ENCODE results near the gene REPS1.

The REPS1 gene

DNA sequence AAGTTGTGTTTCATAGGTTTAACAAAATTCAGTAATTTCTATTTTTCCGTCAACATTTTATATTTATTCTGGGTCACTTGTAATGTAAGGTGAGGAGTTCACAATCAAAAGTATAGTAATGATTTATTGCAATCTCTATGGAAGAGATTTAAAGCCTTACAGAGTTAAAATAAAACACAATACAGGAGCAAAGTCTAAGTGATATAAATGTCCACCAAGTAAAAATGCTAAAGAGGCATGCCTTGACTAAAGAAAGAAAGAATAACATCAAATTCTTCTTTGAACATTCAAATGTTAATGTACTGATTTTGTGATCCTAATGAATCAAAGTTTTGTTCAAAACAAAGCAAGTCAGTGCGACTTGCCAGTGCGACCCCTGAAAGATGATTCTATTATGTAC lies 61.5 kb downstream of the REPS1 start (continued):
- TF ChIP-seq ZBTB1 (tag by site-specific recombination; IDR thresholded peaks at IDR 0.05) = no peak
- TF ChIP-seq ZNF354C (tag by site-specific recombination; IDR thresholded peaks at IDR 0.05; ENCODE audit: borderline replicate concordance, low read depth) = no peak
- TF ChIP-seq ZNF311 (tag by site-specific recombination; IDR thresholded peaks at IDR 0.05; ENCODE audit: borderline replicate concordance) = no peak

DNA sequence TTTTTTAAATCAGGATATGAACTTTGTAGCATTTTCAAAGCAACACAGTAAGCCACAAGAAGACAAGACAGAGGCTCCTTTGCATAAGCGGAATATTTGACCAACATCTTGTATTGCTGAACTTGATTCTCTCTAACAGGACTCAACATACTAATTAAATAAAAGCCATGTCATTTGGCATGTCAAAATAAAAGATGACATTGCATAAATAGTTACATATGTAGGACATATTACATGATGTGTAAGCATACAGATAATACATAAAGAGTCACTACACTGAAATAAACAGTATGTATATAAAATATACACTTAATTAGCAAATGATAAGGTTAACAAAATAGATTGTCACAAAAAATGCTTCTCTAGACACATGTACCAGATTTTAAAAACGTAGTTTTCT lies 62.2 kb downstream of the REPS1 start:
- TF ChIP-seq ZNF677 (tag by site-specific recombination; IDR thresholded peaks at IDR 0.05) = no peak
- no peak for TF ChIP-seq FEZF1 (tag by site-specific recombination; IDR thresholded peaks at IDR 0.05)
- no peak for TF ChIP-seq ZNF140 (tag by site-specific recombination; IDR thresholded peaks at IDR 0.05)
- TF ChIP-seq, protein P1, sequence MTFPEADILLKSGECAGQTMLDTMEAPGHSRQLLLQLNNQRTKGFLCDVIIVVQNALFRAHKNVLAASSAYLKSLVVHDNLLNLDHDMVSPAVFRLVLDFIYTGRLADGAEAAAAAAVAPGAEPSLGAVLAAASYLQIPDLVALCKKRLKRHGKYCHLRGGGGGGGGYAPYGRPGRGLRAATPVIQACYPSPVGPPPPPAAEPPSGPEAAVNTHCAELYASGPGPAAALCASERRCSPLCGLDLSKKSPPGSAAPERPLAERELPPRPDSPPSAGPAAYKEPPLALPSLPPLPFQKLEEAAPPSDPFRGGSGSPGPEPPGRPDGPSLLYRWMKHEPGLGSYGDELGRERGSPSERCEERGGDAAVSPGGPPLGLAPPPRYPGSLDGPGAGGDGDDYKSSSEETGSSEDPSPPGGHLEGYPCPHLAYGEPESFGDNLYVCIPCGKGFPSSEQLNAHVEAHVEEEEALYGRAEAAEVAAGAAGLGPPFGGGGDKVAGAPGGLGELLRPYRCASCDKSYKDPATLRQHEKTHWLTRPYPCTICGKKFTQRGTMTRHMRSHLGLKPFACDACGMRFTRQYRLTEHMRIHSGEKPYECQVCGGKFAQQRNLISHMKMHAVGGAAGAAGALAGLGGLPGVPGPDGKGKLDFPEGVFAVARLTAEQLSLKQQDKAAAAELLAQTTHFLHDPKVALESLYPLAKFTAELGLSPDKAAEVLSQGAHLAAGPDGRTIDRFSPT (tag by site-specific recombination; IDR thresholded peaks at IDR 0.05) = no peak
- TF ChIP-seq ZNF157 (tag by site-specific recombination; IDR thresholded peaks at IDR 0.05) = no peak
- no peak for TF ChIP-seq ZBTB21 (tag by site-specific recombination; IDR thresholded peaks at IDR 0.05)
- TF ChIP-seq, protein P2, sequence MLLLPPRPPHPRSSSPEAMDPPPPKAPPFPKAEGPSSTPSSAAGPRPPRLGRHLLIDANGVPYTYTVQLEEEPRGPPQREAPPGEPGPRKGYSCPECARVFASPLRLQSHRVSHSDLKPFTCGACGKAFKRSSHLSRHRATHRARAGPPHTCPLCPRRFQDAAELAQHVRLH (tag by site-specific recombination; IDR thresholded peaks at IDR 0.05) = no peak
- TF ChIP-seq ZNF133 (tag by site-specific recombination; IDR thresholded peaks at IDR 0.05) = no peak
- TF ChIP-seq ZNF560 (tag by site-specific recombination; IDR thresholded peaks at IDR 0.05; ENCODE audit: borderline replicate concordance) = no peak
- TF ChIP-seq ZNF544 (tag by site-specific recombination; IDR thresholded peaks at IDR 0.05) = no peak
- TF ChIP-seq, protein P3, sequence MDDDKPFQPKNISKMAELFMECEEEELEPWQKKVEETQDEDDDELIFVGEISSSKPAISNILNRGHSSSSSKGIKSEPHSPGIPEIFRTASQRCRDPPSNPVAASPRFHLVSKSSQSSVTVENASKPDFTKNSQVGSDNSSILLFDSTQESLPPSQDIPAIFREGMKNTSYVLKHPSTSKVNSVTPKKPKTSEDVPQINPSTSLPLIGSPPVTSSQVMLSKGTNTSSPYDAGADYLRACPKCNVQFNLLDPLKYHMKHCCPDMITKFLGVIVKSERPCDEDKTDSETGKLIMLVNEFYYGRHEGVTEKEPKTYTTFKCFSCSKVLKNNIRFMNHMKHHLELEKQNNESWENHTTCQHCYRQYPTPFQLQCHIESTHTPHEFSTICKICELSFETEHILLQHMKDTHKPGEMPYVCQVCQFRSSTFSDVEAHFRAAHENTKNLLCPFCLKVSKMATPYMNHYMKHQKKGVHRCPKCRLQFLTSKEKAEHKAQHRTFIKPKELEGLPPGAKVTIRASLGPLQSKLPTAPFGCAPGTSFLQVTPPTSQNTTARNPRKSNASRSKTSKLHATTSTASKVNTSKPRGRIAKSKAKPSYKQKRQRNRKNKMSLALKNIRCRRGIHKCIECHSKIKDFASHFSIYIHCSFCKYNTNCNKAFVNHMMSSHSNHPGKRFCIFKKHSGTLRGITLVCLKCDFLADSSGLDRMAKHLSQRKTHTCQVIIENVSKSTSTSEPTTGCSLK (tag by site-specific recombination; IDR thresholded peaks at IDR 0.05) = no peak
- no peak for TF ChIP-seq ZNF510 (tag by site-specific recombination; IDR thresholded peaks at IDR 0.05; ENCODE audit: insufficient replicate concordance)
- Histone ChIP-seq H3K4me1 (ENCODE audit: control insufficient read depth, insufficient read depth, low read length) (no peaks in the 10 kb centered on the region), H3K4me3 (ENCODE audit: low read depth, low read length) (no peak overlapping the region), H3K36me3 (ENCODE audit: control insufficient read depth in 2 of 2, insufficient read depth in 1 of 2, low read length in 2 of 2) (peaks cover under 1 to 30% of the 10 kb centered on the region in 2 experiments), H3K9me3 (ENCODE audit: control insufficient read depth, insufficient read depth, low read depth, low read length) (no peaks in the 10 kb centered on the region), H3K27ac (ENCODE audit: extremely low read depth, low read depth, low read length) (no peak overlapping the region)
- POLR2A ChIA-PET = no interaction called here
- CTCF ChIA-PET = no interaction called here

DNA sequence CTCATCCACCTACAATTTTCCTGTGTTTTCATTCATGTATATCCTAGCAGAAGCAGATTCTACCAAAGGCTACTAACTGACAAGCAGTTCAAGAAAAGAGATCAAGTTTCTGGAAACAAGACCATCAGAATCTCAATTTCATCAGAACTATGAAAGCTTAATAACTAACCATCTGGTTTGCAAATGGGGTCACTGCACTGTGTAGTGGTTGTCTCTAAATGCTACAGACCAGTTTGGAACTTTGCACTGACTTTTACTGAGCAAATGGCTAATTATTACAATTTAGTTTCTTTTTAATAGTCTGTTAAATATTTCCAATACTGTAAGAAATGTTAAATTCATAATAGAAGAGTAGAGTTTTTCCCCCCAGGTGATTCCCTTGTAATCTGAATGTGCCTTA lies 64.5 kb downstream of the REPS1 start:
- no peak overlapping the region for H3K27ac ChIP-seq (ENCODE audit: extremely low read depth, low read depth, low read length)
- POLR2A ChIA-PET = no interaction called here
- CTCF ChIA-PET = no interaction called here
- no peaks in the 10 kb centered on the region for H3K4me1 ChIP-seq (ENCODE audit: control insufficient read depth, insufficient read depth, low read length)
- H3K9me3 ChIP-seq (ENCODE audit: control insufficient read depth, insufficient read depth, low read depth, low read length) = no peaks in the 10 kb centered on the region
- H3K36me3 ChIP-seq (ENCODE audit: control insufficient read depth in 2 of 2, insufficient read depth in 1 of 2, low read length in 2 of 2) = peaks cover 6 to 34% of the 10 kb centered on the region in 2 experiments
- H3K4me3 ChIP-seq (ENCODE audit: low read depth, low read length) = no peak overlapping the region
- TF ChIP-seq, protein P4, sequence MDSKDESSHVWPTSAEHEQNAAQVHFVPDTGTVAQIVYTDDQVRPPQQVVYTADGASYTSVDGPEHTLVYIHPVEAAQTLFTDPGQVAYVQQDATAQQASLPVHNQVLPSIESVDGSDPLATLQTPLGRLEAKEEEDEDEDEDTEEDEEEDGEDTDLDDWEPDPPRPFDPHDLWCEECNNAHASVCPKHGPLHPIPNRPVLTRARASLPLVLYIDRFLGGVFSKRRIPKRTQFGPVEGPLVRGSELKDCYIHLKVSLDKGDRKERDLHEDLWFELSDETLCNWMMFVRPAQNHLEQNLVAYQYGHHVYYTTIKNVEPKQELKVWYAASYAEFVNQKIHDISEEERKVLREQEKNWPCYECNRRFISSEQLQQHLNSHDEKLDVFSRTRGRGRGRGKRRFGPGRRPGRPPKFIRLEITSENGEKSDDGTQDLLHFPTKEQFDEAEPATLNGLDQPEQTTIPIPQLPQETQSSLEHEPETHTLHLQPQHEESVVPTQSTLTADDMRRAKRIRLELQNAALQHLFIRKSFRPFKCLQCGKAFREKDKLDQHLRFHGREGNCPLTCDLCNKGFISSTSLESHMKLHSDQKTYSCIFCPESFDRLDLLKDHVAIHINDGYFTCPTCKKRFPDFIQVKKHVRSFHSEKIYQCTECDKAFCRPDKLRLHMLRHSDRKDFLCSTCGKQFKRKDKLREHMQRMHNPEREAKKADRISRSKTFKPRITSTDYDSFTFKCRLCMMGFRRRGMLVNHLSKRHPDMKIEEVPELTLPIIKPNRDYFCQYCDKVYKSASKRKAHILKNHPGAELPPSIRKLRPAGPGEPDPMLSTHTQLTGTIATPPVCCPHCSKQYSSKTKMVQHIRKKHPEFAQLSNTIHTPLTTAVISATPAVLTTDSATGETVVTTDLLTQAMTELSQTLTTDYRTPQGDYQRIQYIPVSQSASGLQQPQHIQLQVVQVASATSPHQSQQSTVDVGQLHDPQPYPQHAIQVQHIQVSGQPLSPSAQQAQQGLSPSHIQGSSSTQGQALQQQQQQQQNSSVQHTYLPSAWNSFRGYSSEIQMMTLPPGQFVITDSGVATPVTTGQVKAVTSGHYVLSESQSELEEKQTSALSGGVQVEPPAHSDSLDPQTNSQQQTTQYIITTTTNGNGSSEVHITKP (tag by site-specific recombination; IDR thresholded peaks at IDR 0.05) = no peak
- TF ChIP-seq HOXD13 (CRISPR knock-in tag; IDR thresholded peaks at IDR 0.05; ENCODE audit: borderline replicate concordance) = no peak
- TF ChIP-seq TRIM28 (IDR thresholded peaks at IDR 0.05; ENCODE audit: borderline replicate concordance, low read length) = no peak
- TF ChIP-seq MEIS1 (CRISPR knock-in tag; IDR thresholded peaks at IDR 0.05; ENCODE audit: borderline replicate concordance) = no peak
- no peak for TF ChIP-seq ZNF366 (tag by site-specific recombination; conservative IDR thresholded peaks at IDR 0.05)
- TF ChIP-seq ZNF169 (tag by site-specific recombination; IDR thresholded peaks at IDR 0.05) = no peak
- TF ChIP-seq, protein P5, sequence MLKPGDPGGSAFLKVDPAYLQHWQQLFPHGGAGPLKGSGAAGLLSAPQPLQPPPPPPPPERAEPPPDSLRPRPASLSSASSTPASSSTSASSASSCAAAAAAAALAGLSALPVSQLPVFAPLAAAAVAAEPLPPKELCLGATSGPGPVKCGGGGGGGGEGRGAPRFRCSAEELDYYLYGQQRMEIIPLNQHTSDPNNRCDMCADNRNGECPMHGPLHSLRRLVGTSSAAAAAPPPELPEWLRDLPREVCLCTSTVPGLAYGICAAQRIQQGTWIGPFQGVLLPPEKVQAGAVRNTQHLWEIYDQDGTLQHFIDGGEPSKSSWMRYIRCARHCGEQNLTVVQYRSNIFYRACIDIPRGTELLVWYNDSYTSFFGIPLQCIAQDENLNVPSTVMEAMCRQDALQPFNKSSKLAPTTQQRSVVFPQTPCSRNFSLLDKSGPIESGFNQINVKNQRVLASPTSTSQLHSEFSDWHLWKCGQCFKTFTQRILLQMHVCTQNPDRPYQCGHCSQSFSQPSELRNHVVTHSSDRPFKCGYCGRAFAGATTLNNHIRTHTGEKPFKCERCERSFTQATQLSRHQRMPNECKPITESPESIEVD (tag by site-specific recombination; IDR thresholded peaks at IDR 0.05) = no peak
- TF ChIP-seq ZFHX2 (tag by site-specific recombination; conservative IDR thresholded peaks at IDR 0.05) = no peak
- TF ChIP-seq ZSCAN30 (tag by site-specific recombination; IDR thresholded peaks at IDR 0.05) = no peak
- no peak for TF ChIP-seq ZNF660 (tag by site-specific recombination; IDR thresholded peaks at IDR 0.05)
- TF ChIP-seq ZNF138 (tag by site-specific recombination; IDR thresholded peaks at IDR 0.05; ENCODE audit: borderline replicate concordance) = no peak

All from HEK293 (cell line).